ENCODE measurements around the gene NPDC1.

The NPDC1 gene

DNA sequence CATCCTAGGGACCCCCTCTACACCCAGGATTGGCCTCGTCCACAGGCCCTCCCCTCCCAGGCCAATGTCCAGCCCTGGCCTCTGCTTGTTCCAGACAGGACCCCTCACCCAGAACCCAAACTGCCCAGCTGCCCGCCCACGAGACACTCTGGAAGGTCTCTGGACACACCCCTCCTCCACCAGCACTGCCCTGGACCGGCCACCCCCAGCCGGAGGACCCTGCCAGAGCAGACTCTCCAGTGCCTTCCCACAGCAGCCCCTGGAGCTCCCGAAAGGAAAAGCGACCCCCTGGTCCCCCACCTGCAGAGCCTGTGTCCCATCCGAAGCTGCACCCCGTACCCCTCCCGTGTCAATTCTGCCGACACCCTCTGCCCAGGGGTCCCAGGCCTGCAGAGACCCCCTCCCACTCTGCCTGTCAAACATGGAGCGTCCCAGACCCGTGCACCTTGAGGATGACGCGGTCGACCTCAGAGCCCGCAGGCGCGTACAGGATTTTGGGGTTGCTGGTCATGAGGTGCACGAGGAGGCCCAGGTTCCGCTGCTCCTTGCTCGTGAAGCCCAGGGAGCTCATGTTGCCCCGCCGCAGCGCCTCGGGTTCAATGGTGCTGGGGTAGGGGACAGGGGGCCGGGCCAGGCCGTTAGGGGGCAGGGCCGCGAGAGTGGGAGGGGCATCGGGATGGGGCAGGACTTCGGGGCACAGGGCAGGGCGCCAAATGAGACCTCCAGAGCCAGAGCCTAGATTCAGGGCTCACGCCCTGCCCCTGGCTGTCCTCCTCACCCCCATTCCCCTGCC is 25.9 kb downstream of the NPDC1 start:
- H3K9me2 ChIP-seq (replicated peaks; ENCODE audit: insufficient read depth, low read length) = no peaks in the 10 kb centered on the region

DNA sequence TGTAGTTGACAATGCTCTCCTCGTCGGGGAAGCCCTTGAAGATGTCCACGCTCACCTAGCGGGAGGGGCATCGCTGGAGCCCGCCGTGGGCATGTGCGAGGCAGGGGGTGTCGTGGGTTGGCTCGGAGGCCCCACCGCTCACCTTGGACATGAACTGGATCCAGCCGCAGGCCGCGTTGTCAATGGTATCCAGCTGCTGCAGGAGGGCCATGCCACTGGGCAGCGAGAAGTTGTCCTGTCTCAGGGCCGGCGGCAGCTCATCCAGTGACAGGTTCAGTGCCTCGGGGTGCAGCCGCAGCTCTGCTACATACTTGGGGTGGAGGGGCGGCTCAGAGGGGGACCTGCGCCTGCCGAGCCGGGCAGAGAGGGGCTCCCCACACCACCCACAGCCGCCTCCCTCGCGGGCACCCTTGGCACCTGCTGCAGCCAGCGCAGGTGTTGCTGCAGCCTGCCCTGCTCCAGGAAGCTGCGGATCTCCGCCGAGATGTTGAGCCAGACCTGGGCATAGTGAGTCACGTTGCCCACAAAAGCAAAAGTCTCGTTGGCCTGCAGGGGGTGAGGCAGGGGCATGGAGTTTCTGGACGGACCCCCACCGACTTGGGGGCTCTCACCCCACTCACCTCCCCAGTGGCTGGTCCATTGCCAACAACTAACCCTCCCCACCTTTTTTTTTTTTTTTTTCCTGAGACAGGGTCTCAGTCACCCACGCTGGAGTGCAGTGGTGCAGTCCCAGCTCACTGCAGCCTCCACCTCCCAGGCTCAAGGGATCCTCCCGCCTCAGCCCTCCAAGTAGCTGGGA is 27.0 kb downstream of the NPDC1 start:
- Histone ChIP-seq H3K9me2 (replicated peaks; ENCODE audit: insufficient read depth, low read length) (no peaks in the 10 kb centered on the region), H3K4me2 (ENCODE audit: low read depth, low read length) (no peak overlapping the region), H3K79me2 (ENCODE audit: low read length) (no peaks in the 10 kb centered on the region), H3K9ac (ENCODE audit: low read length) (no peak overlapping the region), H3K9me3 (replicated peaks; ENCODE audit: insufficient read depth, low read length) (no peaks in the 10 kb centered on the region), H3K4me3 (ENCODE audit: low read length) (no peak overlapping the region), H3K4me1 (ENCODE audit: low read length) (no peaks in the 10 kb centered on the region), H3K27me3 (replicated peaks; ENCODE audit: insufficient read depth, low read length) (peaks cover 45% of the 10 kb centered on the region), H3K27ac (ENCODE audit: low read length) (no peak overlapping the region), H3F3A (ENCODE audit: insufficient read depth, low read length) (no peaks in the 10 kb centered on the region), H3K36me3 (replicated peaks; ENCODE audit: insufficient read depth, low read length) (no peaks in the 10 kb centered on the region), H4K20me1 (ENCODE audit: insufficient read depth, low read length) (no peaks in the 10 kb centered on the region), H2AFZ (ENCODE audit: low read length) (no peak overlapping the region)
- TF ChIP-seq EZH2phosphoT487 (IDR thresholded peaks at IDR 0.05; ENCODE audit: low read length) = no peak
- TF ChIP-seq, protein P1, sequence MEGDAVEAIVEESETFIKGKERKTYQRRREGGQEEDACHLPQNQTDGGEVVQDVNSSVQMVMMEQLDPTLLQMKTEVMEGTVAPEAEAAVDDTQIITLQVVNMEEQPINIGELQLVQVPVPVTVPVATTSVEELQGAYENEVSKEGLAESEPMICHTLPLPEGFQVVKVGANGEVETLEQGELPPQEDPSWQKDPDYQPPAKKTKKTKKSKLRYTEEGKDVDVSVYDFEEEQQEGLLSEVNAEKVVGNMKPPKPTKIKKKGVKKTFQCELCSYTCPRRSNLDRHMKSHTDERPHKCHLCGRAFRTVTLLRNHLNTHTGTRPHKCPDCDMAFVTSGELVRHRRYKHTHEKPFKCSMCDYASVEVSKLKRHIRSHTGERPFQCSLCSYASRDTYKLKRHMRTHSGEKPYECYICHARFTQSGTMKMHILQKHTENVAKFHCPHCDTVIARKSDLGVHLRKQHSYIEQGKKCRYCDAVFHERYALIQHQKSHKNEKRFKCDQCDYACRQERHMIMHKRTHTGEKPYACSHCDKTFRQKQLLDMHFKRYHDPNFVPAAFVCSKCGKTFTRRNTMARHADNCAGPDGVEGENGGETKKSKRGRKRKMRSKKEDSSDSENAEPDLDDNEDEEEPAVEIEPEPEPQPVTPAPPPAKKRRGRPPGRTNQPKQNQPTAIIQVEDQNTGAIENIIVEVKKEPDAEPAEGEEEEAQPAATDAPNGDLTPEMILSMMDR (IDR thresholded peaks at IDR 0.05; ENCODE audit: low read length) = no peak
- no peak for TF ChIP-seq EZH2 (optimal IDR thresholded peaks at IDR 0.05; ENCODE audit: low read depth, low read length)
- DNase-seq = no peak

More for the DNA sequence above, 25.9 kb downstream of the NPDC1 start:
- H3K79me2 ChIP-seq (ENCODE audit: low read length) = no peaks in the 10 kb centered on the region
- no peak overlapping the region for H3K9ac ChIP-seq (ENCODE audit: low read length)
- no peak overlapping the region for H3K4me3 ChIP-seq (ENCODE audit: low read length)
- TF ChIP-seq, protein P1 (IDR thresholded peaks at IDR 0.05; ENCODE audit: low read length) = no peak
- TF ChIP-seq EZH2phosphoT487 (IDR thresholded peaks at IDR 0.05; ENCODE audit: low read length) = no peak
- no peak for TF ChIP-seq EZH2 (optimal IDR thresholded peaks at IDR 0.05; ENCODE audit: low read depth, low read length)
- H3K36me3 ChIP-seq (replicated peaks; ENCODE audit: insufficient read depth, low read length) = no peaks in the 10 kb centered on the region
- no peak overlapping the region for H3K27ac ChIP-seq (ENCODE audit: low read length)
- H2AFZ ChIP-seq (ENCODE audit: low read length) = no peak overlapping the region
- no peak for DNase-seq
- H3F3A ChIP-seq (ENCODE audit: insufficient read depth, low read length) = no peaks in the 10 kb centered on the region
- no peaks in the 10 kb centered on the region for H3K9me3 ChIP-seq (replicated peaks; ENCODE audit: insufficient read depth, low read length)
- peaks cover 35% of the 10 kb centered on the region for H3K27me3 ChIP-seq (replicated peaks; ENCODE audit: insufficient read depth, low read length)
- no peaks in the 10 kb centered on the region for H4K20me1 ChIP-seq (ENCODE audit: insufficient read depth, low read length)
- no peak overlapping the region for H3K4me2 ChIP-seq (ENCODE audit: low read depth, low read length)
- no peaks in the 10 kb centered on the region for H3K4me1 ChIP-seq (ENCODE audit: low read length)

DNA sequence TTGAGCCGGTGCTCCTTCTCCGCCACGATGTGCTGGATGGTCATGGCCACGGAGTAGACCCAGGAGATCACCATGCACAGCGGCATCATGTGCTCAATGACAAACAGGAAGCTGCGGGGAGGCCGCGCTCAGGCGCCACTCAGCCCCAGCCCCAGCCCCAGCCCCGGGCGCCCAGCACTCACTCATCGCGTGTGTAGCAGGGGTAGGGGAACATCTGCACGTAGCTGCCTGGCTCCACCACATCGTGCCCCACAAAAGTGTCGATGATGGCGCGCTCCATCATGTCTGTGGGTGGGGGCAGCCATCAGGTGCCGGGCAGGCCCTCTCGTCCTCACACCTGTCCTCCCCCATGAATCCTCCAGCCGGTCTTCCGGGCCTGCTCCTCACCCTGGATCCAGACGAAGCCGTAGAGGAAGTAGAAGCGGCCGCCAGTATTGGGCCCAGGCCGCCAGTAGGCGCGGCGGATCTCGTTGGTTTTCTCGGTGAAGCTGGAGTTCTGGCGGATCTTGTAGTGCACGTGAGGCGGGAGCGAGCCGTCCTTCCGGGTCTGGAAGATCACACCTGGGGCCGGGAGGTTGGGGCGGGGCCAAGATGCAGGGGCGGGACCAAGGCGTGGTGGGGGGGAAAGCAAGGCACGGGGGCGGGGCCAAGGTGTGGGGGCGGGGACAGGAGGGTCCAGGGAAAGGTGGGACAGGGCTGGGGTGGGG is 28.0 kb downstream of the NPDC1 start:
- H3K36me3 ChIP-seq (replicated peaks; ENCODE audit: insufficient read depth, low read length) = no peaks in the 10 kb centered on the region
- H2AFZ ChIP-seq (ENCODE audit: low read length) = no peak overlapping the region
- no peak for TF ChIP-seq EZH2 (optimal IDR thresholded peaks at IDR 0.05; ENCODE audit: low read depth, low read length)
- H3K4me3 ChIP-seq (ENCODE audit: low read length) = no peak overlapping the region
- H3K9me2 ChIP-seq (replicated peaks; ENCODE audit: insufficient read depth, low read length) = no peaks in the 10 kb centered on the region
- H3K9me3 ChIP-seq (replicated peaks; ENCODE audit: insufficient read depth, low read length) = no peaks in the 10 kb centered on the region
- no peaks in the 10 kb centered on the region for H3K4me1 ChIP-seq (ENCODE audit: low read length)
- H3F3A ChIP-seq (ENCODE audit: insufficient read depth, low read length) = no peaks in the 10 kb centered on the region
- no peak for DNase-seq
- no peak overlapping the region for H3K27ac ChIP-seq (ENCODE audit: low read length)
- H3K27me3 ChIP-seq (replicated peaks; ENCODE audit: insufficient read depth, low read length) = peaks cover 51% of the 10 kb centered on the region
- H3K79me2 ChIP-seq (ENCODE audit: low read length) = no peaks in the 10 kb centered on the region
- H3K9ac ChIP-seq (ENCODE audit: low read length) = no peak overlapping the region
- no peak overlapping the region for H3K4me2 ChIP-seq (ENCODE audit: low read depth, low read length)
- H4K20me1 ChIP-seq (ENCODE audit: insufficient read depth, low read length) = no peaks in the 10 kb centered on the region
